NCI-H1436 treated with DMSO at 0.1 percent for 48 hours (cell line): Measurements from ENCODE around the gene TIAL1.
"Not testable (repeated sequence)": the region's sequence is repeated elsewhere in the genome, so short reads cannot be mapped to it uniquely, and the experiment has no call there.

Experiments
- DNase-seq: peaks from one replicate; lab custom pipeline; 2025; lab: John Stamatoyannopoulos, UW

TIAL1 gene

GRCh38 chr10:119549247-119549999 lies 47.3 kb downstream of the TIAL1 start:
- DNase-seq: no peak

DNA sequence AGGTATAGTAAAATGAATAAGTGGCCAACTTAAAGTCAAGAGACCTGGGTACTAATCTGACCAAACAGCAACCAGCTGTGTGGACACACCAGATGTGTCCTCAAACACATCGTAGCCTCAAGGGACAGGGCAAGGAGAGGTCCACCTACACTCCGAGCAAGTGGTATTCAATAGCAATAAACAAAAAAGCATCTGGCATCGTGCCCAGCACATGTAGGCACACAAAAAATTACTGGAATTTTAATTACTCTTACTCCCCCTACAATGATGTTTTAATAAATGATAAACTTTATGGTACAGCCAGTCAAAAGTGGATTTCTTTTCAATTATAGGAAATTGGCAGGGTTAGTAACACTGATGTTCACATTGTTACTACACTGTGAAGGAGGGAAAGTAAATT lies 50.8 kb downstream of the TIAL1 start:
- DNase-seq: no peak

DNA sequence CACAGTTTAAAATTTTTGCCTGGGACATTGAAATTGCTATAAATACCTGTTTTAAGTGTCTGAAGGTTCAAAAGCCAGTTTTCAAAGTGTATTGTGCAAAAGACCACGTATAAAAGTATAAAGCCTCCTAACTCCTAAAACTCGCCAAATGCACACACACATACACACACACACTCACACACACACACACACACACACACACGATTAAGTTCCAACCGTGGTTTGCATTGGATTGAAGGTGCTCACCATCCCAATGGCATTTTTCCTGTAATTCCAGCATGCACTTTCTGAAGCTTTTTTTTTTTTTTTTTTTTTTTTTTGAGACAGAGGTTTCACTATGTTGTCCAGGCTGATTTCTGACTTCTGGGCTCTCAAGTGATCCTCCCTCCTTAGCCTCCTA lies 51.5 kb downstream of the TIAL1 start:
- no peak for DNase-seq

DNA sequence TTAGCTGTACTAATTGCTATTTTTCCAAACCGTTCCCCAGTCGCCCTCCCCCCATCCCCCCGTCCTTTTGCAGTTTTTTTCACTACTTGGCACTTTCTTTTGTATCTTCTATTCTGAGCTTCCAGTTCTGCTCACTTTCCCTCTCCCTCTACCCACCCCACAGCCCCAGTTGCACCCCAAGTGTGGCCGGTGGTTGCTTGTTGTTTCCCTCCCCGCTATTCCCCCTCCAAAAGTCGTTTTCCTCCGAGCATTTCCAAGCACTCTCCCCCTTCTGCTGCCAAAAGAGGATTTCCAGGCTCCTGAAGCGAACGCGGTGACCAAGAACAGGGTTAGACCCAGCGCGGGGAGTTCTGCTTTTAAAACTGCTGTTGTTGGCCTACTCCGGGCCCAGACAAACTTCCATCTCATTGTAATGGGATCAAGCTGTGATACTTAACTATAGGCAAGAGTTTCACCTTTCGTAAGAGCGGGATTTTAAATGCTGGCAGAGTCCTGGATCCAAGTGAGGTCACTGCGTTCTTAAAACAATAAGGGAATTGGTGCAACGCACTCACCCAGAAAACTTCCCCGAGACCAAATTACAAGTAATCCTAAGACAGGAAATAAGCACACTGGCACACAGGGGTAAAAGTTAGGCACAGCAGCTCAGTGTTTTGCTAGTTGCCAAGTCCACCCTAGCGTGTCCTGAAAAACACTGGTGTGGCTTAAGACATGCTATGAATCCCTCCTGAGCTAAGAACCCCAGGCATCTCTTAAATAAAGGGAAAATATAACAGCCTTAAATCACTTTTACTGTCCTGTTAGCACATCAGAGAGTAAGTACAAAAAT lies 52.7 kb downstream of the TIAL1 start:
- DNase-seq: no peak

GRCh38 chr10:119542988-119543813 lies 53.6 kb downstream of the TIAL1 start:
- DNase-seq: no peak

DNA sequence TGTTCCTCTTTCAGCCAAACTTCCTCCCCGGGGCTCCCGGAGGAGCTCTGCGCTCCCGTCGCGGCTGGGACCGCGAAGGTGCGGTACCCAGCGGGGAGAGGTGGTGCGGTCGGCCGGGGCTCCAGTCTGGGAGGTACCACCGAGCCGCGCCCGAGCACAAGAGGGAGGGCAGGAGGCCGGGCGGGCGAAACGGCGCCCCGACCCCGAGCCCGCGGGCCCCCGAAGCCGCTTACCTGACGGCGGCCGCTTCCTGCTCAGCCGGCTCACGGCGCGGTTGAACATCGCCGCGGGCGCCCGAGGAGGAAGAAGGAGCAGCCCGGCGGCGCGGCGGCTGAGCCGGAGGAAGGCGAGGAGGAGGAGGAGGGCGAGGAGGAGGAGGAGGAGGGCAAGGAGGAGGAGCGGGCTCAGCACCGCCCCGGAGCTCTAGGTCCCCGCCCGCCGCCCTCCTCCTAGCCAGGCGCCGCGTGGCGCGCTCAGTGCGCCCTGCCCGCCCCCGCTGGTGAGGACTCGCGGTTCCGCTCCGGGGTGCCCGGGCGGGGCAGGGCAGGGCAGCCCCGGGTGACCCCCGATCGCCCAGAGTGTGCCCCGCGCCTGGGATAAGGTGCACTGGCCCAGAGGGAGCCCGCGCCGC lies 54.3 kb downstream of the TIAL1 start, which contains the start of gene RGS10:
TSS of gene RGS10 (minus strand) at position 363 of the 631 bp plus-strand sequence. CDS start at position 282, 81 bp downstream.
- DNase-seq: no peak

- DNase-seq: no peak
Measured at GRCh38 chr10:119541459-119542356, 55.1 kb downstream of the TIAL1 start.

DNA sequence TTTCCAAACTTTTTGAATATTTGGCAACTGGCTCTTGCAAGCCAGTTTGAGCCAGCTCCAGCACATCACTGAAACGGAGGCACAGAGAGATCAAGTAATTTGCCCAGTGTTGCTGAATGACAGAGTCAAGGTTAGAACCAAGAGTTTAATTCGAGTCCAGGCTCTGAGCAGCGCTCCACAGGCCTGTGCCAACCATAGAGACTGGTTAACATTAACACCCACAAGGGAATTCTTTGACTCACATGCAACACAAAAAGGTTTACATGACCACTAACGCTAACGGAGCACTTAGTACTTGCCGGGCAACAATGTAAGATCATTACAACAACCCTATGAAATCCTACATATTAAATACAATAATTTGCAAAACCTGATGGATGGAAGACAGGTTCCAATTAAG lies 55.7 kb downstream of the TIAL1 start:
- no peak for DNase-seq

DNA sequence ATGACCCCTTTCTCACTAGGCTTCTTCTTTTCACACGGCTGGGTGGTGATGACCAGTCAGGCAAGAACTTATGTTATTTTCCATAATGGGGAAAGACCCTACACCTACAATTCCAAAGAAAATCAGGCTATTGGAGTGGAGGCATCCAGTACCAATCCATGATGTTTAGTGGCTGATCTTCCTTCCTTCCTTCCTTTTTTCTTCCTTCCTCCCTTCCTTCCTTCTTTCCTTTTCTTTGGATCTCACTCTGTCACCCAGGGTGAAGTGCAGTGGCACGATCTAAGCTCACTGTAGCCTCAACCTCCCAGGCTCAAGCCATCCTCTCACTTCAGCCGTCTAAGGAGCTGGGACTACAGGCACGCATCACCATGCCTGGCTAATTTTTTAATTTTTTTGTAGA lies 56.7 kb downstream of the TIAL1 start:
- DNase-seq: no peak

- DNase-seq: no peak
Measured at GRCh38 chr10:119539359-119539825, 57.4 kb downstream of the TIAL1 start.

GRCh38 chr10:119538632-119539358 lies 58.0 kb downstream of the TIAL1 start:
- DNase-seq: no peak

DNA sequence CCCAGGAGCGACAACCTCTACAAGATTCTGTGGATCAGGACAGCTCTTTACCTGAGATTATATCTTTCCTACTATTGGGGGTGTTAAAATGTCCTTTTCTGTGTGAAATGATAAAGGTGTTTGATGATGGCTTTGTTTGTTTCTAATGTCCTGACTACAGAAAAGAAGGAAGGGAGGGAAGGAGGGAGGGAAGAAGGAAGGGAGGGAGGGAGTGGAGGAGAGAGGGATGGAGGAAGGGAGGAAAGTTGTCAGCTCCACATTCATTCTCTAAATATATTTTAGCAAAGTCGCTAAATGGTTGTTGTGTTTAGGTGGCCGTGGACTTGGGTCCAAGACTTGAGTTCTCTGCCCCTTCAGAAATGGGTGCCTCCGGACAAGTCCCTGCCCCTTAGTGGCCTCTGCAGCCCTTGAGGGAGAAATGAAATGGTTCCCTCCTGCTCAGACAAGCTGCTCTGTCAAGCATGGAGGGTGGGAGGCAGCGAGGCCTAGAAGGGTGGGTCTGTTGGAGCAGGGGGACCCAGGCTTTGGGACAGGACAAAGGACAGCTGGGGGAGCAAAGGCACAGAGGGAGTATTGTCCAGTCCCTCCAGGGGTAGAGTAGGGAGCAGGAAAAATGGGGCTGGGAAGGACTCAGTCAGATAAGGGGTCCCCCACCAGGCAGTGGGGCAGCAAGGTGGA lies 58.7 kb downstream of the TIAL1 start:
- no peak for DNase-seq

- no peak for DNase-seq
Measured at GRCh38 chr10:119536508-119537025, 60.2 kb downstream of the TIAL1 start.

GRCh38 chr10:119535837-119536507 lies 60.8 kb downstream of the TIAL1 start:
- DNase-seq: no peak

DNA sequence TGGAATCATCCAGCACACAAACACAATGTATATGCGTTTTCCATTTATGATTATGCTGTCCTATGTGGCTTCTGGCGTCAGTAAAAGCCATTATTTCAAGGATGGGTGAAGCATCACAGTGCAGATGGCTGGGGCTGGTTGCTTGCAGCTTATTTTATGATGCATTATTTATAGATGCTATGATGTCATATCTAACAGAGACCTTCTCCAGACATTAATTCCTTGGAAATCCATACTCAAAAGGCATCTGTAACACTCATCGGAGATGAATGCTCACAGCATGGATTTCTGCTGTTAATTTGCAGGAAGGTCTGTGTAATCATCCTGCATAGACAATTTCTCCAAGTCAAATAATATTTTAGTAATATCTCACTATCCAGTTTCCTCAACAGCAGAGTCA lies 61.5 kb downstream of the TIAL1 start:
- DNase-seq: no peak

DNA sequence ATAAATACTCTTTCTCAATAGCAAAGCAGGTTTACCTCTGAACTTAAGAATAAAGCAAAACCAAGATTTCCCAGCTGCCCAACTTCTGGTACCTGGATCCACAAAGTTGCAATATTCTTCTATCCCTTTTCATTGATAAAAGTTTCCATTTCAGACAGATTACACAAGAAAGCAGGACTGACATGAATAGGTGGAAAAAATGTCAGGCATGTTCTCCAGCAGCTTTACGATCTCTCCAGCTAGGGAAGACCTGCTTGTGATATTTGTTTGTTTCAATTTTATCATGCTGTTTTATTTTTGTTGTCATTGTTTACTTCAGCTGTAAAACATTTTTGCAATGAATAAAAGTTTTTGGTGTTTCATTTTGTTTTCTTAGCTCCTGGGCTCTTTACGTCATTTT lies 63.3 kb downstream of the TIAL1 start:
- DNase-seq: no peak

DNA sequence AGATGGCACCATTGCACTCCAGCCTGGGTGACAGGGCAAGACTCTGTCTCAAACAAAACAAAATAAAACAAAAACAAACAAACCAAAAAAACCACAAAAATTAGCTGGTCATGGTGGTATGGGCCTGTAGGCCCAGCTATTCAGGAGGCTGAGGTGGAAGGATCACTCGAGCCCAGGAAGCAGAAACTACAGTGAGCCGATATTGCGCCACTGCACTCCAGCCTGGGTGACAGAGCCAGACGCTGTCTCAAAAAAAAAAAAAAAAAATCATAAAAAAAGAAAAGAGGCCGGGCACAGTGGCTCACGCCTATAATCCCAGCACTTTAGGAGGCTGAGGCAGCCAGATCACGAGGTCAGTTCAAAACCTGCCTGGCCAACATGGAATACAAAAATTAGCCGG lies 64.0 kb downstream of the TIAL1 start:
- not testable (repeated sequence) for DNase-seq

DNA sequence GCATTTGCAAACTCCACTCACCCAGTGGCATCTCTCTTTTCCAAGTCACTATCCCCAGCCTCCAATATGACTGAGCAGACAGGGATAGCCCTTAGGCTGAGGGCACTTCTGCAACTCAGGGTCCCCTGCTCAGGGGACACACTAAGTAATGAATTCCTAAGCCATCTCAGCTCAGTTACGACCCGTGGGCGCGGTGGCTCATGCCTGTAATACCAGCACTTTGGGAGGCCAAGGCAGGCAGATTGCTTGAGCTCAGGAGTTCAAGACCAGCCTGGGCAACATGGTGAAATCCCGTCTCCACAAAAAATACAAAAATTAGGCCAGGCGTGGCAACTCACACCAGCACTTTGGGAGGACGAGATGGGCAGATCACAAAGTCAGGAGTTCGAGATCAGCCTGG lies 64.5 kb downstream of the TIAL1 start:
- not testable (repeated sequence) for DNase-seq

DNA sequence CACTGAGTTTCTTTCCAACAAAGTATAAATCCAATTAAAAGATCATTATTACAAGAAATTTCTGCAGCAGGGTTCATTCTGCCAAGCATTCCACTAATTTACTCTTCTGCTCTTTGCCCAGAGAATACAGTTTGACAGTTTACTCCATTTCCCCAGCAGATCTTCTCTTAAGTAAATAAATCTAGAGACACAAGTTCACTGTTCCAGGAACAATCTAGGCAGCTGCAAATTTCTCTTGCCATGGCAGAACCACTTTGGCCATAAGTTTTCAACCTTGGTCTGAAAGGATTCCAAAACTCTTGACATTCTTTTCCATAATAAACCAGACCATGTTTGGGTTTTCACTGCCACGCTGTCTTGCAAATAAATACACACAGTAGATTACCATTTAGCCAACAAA lies 65.7 kb downstream of the TIAL1 start:
- no peak for DNase-seq
